Stimulated activated CD4-positive, alpha-beta T cell treated with anti-CD3 and anti-CD28 coated beads, Interleukin-1b, Interleukin-23, amount 100 ng/mL, for 4 hours (primary cell): ENCODE results near the gene CRADD.
"Not testable (repeated sequence)": the region's sequence is repeated elsewhere in the genome, so short reads cannot be mapped to it uniquely, and the experiment has no call there.

Experiments used
- DNase-seq, 2 donors: peaks; one replicate each; pipeline ENCODE4 v3.0.0-alpha.2; 2020; ENCODE audit warnings: low read depth in 2 of 2

CRADD gene

GRCh38 chr12:93706824-93707223 lies 29.6 kb downstream of the CRADD start:
- DNase-seq: no peak

- no peak for DNase-seq
These were observed 30.7 kb downstream of the CRADD start for GRCh38 chr12:93707836-93708235.

- DNase-seq: no peak
These were observed 31.8 kb downstream of the CRADD start for GRCh38 chr12:93708952-93709351.

- DNase-seq: no peak
These were observed 32.2 kb downstream of the CRADD start for GRCh38 chr12:93709386-93709785.

DNA sequence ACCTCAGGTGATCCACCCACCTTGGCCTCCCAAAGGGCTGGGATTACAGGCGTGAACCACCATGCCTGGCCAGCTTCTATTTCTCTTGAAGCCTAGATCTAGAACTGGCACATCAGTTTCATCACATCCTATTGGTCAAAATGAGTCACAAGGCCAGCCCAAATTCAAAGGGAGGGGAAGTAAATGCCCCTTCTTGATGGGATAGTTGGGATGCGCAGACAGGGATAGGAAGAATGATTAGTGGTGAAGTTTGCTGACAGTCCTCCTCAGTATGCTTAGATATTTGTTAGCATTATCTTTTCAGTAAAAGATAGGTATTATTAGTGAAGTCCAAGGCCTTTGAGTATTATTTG lies 33.4 kb downstream of the CRADD start:
- no peak for DNase-seq

GRCh38 chr12:93711502-93711901 lies 34.3 kb downstream of the CRADD start:
- not testable (repeated sequence) for DNase-seq

DNA sequence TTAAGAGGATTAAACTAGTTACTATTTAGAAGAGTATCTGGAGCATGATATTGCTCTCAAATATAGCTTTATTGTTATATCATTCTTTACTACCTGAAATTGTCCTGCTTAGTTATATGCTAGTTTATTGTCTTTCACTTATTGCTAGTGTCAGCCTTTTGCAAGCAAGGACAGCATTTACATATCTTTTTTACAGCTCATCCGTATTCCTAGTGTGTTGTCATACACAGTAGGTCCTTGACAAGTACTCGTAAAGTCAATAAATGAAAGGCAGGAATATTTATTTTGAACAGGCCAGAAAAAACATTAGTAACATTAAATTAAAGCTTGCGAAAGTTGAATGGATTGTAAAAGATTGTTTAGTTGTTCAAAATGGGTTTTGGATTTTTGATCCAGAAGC lies 35.0 kb downstream of the CRADD start:
- no peak for DNase-seq

- DNase-seq: no peak
These were observed 35.9 kb downstream of the CRADD start for GRCh38 chr12:93713060-93713459.

DNA sequence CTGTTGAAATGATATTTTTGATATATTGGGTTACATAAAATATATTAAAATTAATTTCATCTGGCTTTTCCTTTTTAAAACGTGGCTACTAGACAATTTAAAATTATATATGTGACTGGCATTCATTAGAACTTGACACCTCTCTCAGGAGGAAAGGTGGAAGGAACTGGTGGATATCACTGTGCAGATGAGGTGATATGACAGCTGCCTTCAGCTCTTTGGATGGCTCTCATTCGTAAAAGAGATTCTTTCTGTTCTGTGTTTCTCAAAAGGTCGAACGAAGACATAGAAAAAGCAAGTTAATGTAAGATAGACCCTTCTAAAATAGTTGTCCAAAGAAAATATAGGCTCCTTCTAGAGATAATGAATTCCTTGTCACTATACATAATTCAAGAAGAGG lies 36.6 kb downstream of the CRADD start:
- no peak for DNase-seq

GRCh38 chr12:93714382-93714781 lies 37.2 kb downstream of the CRADD start:
- DNase-seq: no peak

GRCh38 chr12:93719710-93720109 lies 42.5 kb downstream of the CRADD start:
- no peak for DNase-seq

DNA sequence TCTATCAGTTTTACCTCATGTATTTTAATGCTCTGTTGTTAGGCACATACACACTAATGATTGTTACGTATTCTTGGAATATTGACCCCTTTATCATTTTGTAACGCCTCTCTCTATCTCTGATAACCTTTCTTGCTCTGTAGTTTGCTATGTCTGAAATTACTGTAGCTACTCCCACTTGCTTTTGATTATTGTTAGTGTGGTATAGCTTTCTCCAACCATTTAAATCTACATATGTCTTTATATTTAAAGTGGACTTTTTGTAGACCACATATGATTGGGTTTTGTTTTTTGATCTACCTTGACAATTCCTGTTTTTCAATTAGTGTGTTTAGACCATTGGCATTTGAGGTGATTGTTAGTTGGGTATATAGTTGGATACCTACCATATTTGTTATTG lies 43.4 kb downstream of the CRADD start:
- no peak for DNase-seq

DNA sequence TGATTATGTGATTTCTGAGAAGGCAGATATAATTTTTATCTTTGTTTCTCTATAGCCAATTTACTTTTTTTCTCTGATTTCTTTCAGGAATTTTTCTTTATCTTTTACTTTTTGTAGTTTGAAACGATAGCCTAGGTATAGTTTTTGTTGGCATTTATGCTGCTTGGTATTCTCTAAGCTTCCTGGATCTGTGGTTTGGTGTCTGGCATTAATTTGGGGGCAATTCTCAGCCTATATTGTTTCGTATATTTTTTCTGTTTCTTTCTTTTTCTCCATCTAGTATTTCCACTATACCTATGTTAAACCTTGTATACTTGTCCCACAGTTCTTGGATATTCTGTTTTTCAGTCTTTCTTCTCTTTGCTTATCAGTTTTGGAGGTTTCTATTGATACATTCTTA lies 45.0 kb downstream of the CRADD start:
- DNase-seq: no peak

- DNase-seq: no peak
These were observed 45.8 kb downstream of the CRADD start for GRCh38 chr12:93722835-93723567.

- DNase-seq: no peak
These were observed 46.4 kb downstream of the CRADD start for GRCh38 chr12:93723568-93723930.

GRCh38 chr12:93725531-93725930 lies 48.4 kb downstream of the CRADD start:
- DNase-seq: no peak

- no peak for DNase-seq
These were observed 50.1 kb downstream of the CRADD start for GRCh38 chr12:93727195-93727811.

DNA sequence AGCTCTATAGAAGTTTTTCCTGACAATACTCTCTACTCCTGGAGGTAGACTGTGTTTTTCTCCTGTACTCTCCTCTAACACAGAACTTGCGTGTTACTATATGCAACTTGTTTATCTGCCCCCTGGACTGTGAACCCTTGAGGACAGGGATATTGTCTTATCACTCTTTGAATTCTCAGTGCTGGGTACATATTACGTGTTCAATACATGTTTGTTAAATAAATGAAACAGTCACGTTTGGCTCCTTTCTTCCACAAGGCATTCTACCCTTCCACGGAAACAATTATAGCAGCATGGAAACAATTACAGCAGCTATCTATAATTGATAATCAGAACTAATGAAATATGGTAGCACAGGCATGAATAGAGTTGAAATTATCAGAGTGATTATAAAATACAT lies 50.7 kb downstream of the CRADD start:
- no peak for DNase-seq

GRCh38 chr12:93729934-93730333 lies 52.8 kb downstream of the CRADD start:
- no peak for DNase-seq

GRCh38 chr12:93733358-93733757 lies 56.2 kb downstream of the CRADD start:
- no peak for DNase-seq

GRCh38 chr12:93733928-93734327 lies 56.8 kb downstream of the CRADD start:
- DNase-seq: no peak

- no peak for DNase-seq
These were observed 57.6 kb downstream of the CRADD start for GRCh38 chr12:93734784-93735183.

GRCh38 chr12:93736640-93737178 lies 59.5 kb downstream of the CRADD start:
- no peak for DNase-seq
